GM19467 (cell line): Measurements from ENCODE around the gene SLC6A4.

ENCODE experiments used
- ATAC-seq: cut with Tn5 transposase; IDR thresholded peaks from one replicate; pipeline ENCODE4 v1.9.1; 2021; ENCODE audit warnings: mild to moderate bottlenecking, moderate library complexity; ENCODE audit not compliant: unreplicated experiment

The SLC6A4 gene

DNA sequence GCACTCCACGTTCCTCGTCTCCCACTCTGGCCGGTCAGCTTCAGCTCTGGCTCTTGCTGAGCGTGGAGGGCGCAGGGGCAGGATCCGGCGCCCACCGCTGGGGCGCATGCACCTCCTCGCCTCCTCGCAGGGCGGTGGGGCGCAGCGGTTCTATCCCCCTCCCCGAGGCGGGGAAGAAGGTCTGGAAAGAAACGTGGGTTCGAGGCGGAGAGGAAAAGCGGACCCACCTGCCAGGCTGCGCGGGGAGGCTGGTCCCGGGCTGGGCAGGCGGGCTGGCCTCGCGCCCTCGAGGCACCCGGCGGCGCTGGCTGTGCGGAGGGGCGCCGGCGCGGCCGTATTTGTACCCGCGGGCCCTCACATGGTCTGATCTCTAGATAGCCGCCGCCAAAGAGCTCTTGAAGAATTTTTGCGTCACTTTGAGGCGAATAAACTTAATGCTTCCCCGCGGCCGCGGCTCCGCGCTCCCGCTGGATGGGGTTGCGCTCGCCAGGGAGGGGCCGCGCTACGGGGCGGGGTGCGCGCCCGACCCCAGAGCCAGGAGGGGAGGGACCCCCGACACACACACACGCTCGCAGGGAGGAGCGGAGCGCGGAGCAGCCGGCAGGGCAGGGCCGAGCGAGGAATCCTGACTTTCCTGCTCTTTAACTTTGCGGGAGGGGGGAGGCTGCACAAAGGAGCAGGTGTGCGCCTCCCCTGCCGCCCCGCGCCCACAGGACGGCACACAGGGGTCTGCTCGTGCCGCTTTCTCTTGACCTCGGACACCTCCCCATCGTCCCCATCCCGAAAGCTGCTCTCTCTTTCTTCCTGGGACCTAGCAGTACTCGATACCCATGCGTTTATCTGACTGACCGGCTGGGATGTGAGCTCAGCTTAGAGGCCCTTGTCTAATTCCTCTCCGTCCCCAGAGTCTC, at the start of gene SLC6A4:
TSS of gene SLC6A4 (minus strand) at position 312 of the 911 bp plus-strand sequence. CDS start 13,739 bp downstream, outside the sequence.
- no peak for ATAC-seq

DNA sequence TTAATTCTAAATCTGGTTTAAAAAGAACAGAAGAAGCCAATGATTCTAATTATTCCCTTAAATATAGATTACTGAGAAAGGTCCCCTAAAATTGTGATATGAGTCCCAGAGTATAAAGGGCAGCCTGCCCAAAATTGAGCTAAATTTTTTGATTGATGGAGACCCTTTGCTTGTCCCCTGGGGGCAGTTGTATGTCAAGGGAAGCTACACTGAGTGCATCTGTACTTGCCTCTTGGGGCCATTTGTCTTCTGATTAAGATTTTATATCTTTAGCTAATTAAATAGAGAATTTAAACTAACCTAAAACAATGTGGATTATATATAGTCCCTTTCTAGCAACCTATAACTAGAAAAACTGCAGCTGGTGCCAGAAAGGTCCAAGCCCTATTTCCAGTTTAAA, 43.7 kb upstream of the SLC6A4 start:
- no peak for ATAC-seq

DNA sequence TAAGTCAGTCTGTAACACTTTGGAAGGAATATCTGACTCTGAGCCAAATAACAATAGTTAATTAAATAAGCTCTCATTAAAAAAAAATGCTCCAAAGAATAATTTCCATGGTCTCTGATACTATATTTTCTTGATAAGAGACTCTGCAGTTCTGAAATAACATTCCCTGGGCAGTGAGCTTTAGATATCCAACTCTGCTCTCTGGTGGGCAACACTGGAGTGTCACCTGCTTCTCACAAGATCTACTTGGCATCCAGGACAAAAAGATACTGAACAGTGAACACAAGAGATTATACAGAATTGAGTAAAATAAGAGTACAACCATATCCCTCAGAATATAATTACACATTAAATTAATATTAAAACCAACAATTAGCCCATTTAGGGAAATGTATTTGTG, 42.5 kb upstream of the SLC6A4 start:
- ATAC-seq: no peak

DNA sequence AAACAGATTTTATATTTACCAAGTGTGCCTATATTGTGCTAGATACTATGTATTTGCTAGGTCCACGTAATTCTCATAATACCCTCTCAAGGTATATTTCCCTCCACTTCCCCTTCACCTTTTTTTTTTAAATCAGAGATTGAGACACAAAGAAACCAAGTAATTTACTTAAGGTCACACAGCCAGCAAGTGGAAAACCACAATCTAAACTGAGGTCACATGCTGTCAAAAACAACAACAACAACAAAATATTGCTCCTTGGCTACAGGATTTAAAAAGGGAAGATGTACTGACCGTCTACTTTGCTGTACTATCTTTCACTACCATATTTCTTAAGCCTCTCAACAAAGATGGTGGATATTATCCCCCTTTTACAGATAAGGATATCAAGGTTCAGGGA, 40.4 kb upstream of the SLC6A4 start:
- no peak for ATAC-seq

DNA sequence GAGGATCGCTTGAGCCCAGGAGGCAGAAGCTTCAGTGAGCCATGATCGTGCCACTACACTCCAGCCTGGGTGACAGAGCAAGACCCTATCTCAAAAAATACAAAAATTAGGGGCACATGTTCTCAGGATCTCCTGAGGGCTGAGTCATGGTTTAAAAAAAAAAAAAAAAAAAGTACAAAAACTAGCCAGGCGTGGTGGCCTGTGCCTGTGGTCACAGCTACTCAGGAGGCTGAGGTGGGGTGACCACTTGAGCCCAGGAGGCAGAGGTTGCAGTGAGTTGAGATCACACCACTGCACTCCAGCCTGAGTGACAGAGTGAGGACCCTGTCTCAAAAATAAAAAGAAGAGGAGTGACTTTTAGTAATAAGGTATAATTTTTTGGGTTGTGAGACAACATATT, 39.4 kb upstream of the SLC6A4 start:
- ATAC-seq: no peak

DNA sequence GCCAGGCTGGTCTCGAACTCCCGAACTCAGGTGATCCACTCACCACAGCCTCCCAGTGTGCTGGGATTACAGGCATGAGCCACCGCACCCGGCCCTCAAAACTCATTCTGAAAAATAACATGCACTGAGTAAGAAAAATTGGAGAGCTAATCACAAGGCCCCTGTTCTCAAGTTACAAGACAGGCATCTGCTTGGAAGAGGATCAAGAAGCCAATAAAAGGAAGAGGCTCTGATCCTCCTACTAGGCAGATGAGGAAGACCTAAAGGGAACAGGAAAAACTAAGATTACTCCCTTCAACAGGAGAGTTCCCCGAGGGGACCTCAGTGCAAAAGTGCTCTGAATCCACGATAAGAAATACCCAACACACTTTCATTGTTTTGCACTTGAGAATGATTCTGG, 37.9 kb upstream of the SLC6A4 start:
- ATAC-seq: no peak

DNA sequence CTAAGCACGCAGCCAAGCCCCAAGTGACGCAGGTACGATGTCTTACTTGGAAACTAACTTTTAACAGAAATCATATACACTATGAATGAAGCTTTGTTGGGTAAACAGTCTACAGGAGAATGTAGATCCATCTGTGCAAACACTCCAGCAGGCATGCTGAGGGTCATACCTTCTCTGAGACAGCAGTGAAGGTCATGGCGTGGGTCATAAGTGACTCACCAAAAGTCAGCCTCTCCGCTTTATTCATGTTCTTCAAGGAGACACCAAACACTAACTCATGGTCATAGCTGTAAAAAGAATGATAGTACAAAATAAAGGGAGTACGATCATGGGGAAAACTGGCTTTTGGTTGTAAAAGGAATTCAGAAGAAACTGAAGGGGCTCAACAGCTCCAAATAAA, 35.6 kb upstream of the SLC6A4 start:
- no peak for ATAC-seq

DNA sequence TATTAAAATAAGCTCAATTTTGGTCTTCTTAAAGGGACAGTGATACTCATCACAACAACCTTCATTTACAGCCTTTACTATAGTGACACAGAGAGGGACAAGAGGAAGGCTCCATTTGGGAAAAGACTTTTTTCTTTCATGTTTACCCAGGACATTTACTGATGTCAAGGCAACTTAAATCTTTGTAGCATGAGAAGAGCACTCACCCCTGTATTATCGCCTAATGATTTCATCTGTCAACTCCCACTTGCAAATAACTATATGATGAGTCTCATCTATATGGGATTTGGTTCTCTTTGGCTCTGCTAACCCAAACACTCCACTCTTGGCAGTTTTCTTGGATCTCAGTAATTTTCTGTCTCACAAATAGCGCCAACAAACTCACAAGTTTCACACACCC, 32.1 kb upstream of the SLC6A4 start:
- ATAC-seq: no peak

DNA sequence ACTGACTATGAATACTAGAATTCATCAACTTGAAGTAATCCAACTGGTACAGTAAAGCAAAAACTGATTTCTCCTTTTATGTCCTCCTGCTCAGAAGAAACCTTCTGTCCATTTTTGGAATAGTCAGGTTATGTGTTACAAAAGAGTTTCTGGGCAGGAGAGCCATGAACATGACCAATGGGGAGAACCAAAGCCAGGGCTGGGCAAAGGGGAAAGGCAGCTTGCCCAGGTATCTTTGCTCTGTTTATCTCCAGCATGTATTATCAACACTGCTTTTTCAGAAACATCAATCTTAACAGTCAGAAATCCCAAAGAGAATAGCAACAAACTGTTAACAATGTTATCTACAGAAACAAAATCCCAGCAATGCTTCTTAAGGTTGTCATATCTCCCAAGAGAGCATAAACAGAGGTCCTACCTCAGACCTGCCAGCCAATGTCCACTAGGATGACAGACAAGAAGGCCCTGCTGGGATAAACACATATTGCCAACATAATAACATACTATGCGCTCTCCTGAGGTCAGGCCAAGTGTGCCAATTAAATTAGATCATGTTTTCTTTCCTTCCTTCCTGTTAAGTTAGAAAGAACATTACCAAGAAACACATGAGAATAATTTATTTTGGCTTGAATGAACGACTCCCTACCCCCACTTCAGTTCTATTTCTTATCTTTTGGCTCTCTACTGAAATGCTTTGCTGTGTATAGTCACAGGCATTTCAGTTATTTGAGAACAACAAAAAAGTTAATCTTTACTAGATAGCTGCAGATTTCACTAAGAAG, 28.2 kb upstream of the SLC6A4 start:
- no peak for ATAC-seq

DNA sequence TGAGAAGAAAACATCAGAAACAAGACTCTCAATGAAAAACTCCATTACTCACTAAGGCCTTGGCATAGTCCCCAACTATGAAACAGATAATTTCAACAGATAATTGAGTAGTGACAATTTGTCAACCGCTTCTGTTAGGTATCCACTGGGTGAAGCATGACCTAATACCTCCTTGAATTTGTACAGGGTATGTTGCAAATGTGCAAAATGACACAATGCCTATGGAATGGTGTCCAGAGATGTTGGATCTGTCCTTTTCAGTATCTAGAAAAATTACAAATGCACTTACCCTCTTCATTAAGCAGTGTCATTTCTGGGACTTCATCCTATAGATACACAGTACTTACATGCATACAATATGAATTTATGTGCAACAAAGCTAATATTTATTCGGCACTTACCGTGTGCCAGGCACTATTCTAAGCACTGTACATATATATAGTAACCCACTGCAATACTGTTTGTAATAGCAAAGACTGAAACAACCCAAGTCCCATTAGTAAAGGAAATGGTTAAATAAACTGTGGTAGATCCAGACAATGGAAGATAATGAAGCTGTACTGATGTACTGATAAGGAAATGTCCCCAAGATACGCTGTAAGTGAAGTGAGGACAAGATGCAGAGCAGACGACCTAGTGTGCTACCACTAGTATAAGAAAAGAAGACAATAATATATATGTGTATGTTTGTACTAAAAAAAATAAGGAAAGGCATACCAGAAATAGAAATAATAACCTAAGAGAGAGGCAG, 21.4 kb upstream of the SLC6A4 start:
- ATAC-seq: no peak

DNA sequence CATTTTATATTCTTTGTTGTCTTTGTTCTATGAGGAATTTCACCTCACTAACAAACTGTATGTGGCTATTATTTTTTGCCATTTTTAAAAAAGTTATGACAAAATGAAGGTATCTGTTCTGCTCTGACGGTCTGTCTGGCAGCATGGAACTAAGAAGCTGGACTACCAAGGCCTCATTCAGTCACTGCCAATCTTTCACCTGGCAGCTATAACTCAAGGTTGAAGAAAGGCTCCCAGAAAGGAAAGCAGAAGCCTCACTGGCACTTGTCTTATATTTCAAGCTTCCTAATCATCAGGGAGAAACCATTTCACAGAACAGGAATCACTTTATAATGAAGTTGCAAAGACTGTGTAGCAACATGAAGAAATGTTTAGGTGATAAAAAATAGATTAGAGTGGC, 18.7 kb upstream of the SLC6A4 start:
- ATAC-seq: no peak

DNA sequence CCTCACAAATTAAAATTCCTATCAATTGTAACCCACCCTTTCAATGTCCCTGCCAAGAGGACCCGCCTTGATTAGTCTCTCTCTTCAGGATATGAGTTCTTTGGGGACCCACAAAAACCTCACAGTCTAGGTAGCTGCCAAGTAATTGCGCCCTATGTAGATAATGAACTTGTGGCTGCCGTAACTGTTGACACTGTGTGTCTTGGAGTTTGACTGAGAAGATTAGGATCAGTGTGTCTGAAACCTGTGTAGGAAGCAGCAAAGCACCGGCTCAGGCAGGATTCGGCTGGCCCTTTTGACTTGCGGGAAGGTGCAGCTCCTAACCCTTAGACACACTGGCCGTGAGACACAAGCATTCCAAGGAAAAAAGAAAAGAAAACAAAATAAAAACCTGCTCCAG, 17.8 kb upstream of the SLC6A4 start:
- no peak for ATAC-seq

DNA sequence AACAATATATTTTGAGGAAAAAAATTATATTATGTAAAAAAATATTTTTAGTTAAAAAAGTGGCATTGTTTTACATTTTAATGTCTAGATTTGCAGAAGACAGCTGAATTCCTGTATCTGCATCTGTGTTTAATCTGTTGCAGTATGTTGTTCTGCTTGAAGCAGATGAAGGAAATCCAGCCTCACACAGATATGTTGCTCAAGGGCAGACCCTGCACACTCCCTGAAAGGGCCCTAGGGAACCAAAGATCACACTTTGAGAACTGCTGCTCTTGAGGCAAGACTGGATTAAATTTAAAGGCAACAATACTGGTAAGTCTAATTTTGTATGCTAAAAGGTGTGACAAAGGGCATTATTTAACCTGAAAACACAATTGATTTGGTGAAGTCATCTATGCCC, 16.4 kb upstream of the SLC6A4 start:
- ATAC-seq: no peak

DNA sequence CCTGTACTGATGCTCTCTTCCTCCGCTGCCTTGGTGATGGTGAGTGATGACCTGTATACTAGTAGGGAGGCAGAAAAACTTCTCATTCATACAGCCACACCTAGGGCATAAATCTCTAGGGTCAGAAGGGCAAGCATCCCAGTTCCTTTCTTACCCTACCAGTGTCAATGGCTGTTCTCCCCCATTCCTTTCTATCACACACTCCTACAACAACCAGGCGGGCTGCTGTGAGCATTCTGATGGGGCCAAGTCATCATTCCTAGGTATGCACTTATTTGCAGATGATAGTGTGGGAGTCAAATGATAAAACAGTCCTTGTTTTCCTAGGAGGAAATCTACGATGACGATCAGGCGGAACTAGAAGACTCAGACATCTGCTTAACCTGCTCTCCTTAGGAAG, 14.0 kb upstream of the SLC6A4 start:
- no peak for ATAC-seq

DNA sequence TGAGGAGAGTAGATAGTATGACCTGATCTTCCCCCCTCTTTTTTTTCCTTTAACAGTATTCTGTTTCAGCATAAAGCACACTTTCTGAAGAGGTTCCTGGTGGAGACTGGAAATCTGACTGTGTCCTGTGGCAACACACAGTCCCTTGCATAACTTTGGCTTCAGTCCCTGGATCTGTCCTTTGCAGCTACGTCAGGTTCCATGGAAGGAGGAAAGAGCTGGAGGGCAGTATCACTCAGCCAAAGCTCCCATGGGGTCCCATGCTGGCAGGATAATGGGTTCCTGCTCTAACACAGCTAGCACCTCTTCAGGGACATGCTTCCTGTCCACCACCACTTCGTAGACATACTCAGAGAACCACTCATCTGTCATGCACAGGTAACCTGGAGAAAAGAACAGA, 13.3 kb upstream of the SLC6A4 start:
- ATAC-seq: no peak

DNA sequence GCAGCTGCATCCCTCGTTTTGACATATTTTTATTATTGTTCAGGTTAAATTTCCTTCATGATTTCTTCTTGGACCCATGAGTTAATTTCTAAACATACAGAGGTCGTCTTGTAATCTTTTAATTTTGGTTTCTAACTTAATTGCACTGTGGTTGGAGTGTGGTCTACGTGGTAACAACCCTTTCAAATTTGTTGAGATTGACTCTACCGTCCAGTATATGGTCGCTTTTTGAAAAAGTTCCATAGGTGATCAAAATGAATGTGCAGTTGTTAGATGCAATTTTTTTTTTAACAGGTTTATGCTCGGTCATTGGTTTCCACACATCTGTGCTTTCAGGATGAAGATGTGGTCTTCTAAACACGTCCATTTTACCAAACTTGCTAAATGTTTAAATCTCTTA, 11.0 kb upstream of the SLC6A4 start:
- ATAC-seq: no peak

DNA sequence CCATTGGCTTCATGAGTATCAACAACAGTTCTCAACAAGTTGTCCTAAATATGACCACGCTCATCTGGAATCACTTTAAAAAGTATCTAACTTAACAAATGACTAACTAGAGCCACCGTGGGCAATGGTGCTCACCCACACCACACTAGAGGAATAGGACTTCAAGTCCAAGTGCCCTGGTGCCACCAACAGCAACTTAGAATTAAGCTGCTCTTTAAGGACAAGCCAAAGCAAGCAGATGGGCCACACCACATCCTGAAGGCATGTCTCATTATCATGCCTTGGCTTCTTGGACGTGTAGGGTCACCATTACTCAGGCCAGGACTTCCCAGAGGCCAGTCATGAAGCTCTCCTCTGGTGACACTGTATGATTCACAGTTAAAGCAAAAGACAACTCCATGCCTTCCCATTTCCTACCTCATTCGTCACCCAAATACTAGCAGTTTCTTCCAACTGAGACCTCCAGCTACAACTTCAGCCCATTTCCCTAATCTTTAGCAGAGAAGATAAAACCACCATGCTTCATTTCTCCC, 9.4 kb upstream of the SLC6A4 start:
- ATAC-seq: no peak

DNA sequence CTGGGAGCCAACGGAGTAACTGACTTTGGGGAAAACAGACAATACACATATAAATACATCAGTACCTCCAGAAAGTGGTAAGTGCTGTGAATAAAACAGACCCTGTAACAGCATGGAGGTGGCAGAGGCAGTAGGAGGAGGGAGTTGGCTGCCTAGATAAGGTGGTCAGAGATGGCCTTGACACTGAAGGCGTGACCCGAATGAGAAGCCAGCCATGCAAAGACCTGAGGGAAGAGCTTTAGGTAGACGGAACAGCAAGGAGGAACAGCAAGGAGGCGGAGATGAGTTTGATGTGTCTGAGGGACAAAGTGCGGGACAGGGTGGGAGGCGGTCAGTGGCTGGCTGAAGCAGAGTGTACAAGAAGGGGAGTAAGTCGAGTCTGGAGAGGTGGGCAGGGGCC, 8.1 kb upstream of the SLC6A4 start:
- ATAC-seq: no peak

DNA sequence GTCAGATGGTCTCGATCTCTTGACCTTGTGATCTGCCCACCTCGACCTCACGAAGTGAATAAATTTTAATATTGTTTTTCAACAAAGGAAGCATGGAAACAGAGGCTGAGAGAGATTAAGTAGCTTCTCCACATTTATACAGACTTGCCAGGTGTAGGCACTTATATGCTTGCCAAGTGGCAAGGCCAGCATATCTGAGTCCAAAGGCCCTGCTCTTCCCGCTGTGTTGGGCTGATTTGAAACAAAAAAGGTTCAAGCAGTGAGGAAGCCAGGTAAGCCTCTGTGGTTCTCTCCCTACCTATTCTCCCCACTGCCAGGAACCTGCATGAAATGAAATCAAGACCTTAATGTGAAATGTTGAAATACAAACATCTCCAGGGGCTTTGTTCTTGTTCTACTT, 7.5 kb upstream of the SLC6A4 start:
- no peak for ATAC-seq

DNA sequence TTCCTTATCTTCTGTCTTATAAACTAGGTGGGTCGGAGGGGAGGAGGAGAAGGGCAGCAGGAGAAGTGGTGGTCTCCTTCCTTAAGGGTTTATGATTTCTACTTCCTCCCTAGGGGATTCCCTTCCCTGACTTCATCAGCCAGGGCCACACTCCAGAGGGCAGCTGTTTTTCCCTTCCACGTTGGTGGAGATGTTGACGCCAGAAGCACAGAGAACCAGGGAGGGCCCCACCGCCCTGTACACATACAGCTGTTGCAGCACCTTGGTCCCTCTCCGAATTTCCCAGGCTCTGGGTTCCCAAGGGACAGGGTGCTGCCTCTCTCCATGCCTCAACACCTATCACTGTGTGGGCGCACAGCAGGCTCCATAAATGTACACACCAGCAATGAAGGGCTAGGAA, 5.6 kb upstream of the SLC6A4 start:
- no peak for ATAC-seq

DNA sequence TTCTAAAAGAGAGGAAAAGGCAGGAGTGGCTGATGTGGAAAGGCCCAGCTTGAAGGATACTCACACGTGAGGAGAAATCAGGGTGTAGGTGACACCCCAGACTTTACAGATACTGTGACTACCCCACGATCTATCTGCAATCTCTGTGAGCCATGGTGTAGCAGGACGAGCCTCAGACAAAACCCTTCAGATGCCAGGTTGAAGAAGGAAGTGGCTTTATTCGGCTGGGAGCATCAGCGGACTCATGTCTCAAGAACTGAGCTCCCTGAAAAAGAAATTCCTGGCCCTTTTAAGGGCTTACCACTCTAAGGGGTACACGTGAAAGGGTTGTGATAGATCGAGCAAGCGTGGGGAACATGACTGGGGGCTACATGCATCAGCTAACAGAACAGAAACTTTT, 4.7 kb upstream of the SLC6A4 start:
- no peak for ATAC-seq
